ENCODE measurements around the gene PXT1.
A peak's percentile ranks its signal among the peaks of the same experiment; 100 is the strongest.

The PXT1 gene

GRCh38 chr6:36346486-36347273 lies 96.0 kb downstream of the PXT1 start:
- DNase-seq (ENCODE audit: low read depth) = no peak

GRCh38 chr6:36345681-36346466 lies 96.8 kb downstream of the PXT1 start:
- no peak for DNase-seq (ENCODE audit: low read depth)

DNA sequence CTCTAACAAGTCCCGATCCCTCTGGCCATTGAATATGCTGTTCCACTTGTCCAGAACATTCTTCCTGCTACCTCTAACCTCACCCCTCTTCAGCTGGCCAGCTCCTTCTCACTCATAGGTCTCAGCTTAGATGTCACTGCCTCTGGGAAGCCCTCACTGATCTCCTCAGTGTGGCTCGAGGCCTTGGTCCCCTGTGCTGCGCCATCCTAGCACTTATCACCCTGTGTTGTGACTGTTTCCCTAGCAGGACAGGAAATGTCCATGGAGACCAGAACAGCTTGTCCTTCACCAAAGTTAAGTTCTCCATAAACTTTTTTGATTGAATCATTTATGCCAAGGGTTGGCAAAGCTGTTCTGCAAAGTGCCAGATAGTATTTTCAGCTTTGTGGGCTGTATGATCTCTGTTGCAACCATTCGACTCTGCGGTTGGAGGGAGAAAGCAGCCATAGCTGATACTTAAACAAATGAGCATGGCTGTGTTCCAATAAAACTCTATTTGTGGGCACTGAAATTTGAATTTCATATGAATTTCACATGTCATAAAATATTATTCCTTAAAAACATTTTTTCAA lies 99.5 kb downstream of the PXT1 start:
- no peak for DNase-seq (ENCODE audit: low read depth)

DNA sequence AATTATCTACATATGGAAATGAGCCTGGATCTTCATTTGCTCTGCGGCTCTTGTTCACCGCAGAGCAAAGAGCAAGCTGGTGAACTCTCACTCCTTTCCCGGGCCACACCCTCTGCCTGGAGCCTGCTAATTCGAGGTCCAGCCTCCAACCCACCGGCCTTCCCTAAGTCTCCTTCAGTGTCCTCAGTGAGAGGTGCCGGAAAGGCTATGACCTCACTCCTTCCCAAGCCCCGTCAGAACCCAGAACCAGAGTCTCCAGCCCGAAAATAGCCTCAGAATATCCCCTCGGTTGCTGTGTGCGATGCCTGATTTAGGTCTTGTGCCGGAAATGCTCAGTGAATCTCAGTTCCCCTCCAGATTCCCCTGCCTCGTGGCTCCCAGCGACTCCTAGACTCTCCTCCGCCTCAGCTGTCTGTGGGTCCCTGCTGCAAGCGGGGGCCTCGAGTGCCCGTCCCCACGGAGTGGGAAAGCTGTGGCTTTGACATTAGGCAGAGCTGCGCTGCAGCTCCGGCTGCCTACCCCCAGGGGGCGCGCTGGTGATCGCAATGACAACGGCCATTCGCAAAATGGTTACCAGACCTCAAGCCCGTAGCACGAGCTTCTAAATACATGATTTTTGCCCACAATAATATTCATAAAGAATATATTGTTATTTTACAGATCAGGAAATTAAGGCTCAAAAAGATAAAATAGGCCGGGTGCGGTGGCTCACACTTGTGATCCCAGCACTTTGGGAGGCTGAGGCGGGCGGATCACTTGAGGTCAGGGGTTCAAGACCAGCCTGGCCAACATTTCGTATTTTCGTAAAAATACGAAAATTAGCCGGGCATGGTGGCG lies 101.8 kb downstream of the PXT1 start:
- peak; percentile 55 for DNase-seq (ENCODE audit: low read depth)
